SK-N-SH (cell line): ENCODE results near the gene AKAP3.

Experiments
- CTCF ChIP-seq: fragments of 200-600 bp; sonication (generic); IDR thresholded peaks from 2 replicates; pipeline ENCODE4 v1.6.1; 2017; ENCODE audit warnings: antibody characterized with exemption, mild to moderate bottlenecking, moderate library complexity
- EP300 ChIP-seq, 2 experiments: IDR thresholded peaks; 2 replicates each; pipeline versions ENCODE4 v1.4.0 to v1.6.1; 2012; ENCODE audit warnings: borderline replicate concordance in 1 of 2, low read depth in 1 of 2, low read length in 1 of 2
- FOXJ3 ChIP-seq: sonication (generic); formaldehyde crosslinking; IDR thresholded peaks from 2 replicates; pipeline ENCODE4 v1.5.1; 2020; ENCODE audit warnings: mild to moderate bottlenecking, missing genetic modification reagents
- MEF2A ChIP-seq: IDR thresholded peaks from 2 replicates; pipeline ENCODE4 v1.4.0; 2012; ENCODE audit warnings: low read depth, borderline replicate concordance
- MXI1 ChIP-seq: IDR thresholded peaks from 2 replicates; pipeline ENCODE4 v1.6.1; 2012; ENCODE audit warnings: mild to moderate bottlenecking, low read depth, low read length, improper control_type of control experiment
- NFIC ChIP-seq: IDR thresholded peaks from 2 replicates; pipeline ENCODE4 v1.4.0; 2012; ENCODE audit warnings: borderline replicate concordance
- REST ChIP-seq: IDR thresholded peaks from 2 replicates; pipeline ENCODE4 v1.6.1; 2012; ENCODE audit warnings: mild to moderate bottlenecking, low read depth, low read length, moderate library complexity
- RFX5 ChIP-seq: IDR thresholded peaks from 2 replicates; pipeline ENCODE4 v1.6.1; 2012; ENCODE audit warnings: mild to moderate bottlenecking, improper control_type of control experiment, low read length
- SIN3A ChIP-seq: IDR thresholded peaks from 2 replicates; pipeline ENCODE4 v1.6.1; 2012; ENCODE audit warnings: low read depth, mild to moderate bottlenecking, low read length, moderate library complexity, borderline replicate concordance
- TAF1 ChIP-seq: IDR thresholded peaks from 2 replicates; pipeline ENCODE4 v1.6.1; 2012; ENCODE audit warnings: low read depth, mild to moderate bottlenecking, low read length, moderate library complexity, borderline replicate concordance
- USF1 ChIP-seq: IDR thresholded peaks from 2 replicates; pipeline ENCODE4 v1.4.0; 2012; ENCODE audit warnings: low read depth, borderline replicate concordance
- USF2 ChIP-seq: fragments of 150-350 bp; IDR thresholded peaks from 2 replicates; pipeline ENCODE4 v1.6.1; 2017; ENCODE audit warnings: antibody characterized with exemption, low read length, low read depth, borderline replicate concordance

- no peak for TF ChIP-seq MXI1
- TF ChIP-seq NFIC = no peak
- no peak for TF ChIP-seq CTCF
- no peak for TF ChIP-seq TAF1
- TF ChIP-seq REST = no peak
- no peak for TF ChIP-seq MEF2A
- no peak for TF ChIP-seq EP300 (IDR thresholded peaks at IDR 0.05; ENCODE audit: borderline replicate concordance in 1 of 2, low read depth in 1 of 2, low read length in 1 of 2)
- no peak for TF ChIP-seq SIN3A
- TF ChIP-seq RFX5 = no peak
- TF ChIP-seq USF2 = no peak
- no peak for TF ChIP-seq USF1
- TF ChIP-seq FOXJ3 (CRISPR knock-in tag) = no peak
Observed at GRCh38 chr12:4587108-4587507, 61.7 kb downstream of the AKAP3 start.
